PC-9 (cell line): ENCODE measurements around the gene CMSS1. TPM values are rescaled to one million over a fixed set of nuclear protein-coding genes. Genes with fewer than 3 reads are reported as not detected.
"Not testable (repeated sequence)": the region's sequence is repeated elsewhere in the genome, so short reads cannot be mapped to it uniquely, and the experiment has no call there.

ENCODE experiments used
- BruUV-seq: library from RNA; stranded (reverse); fragments of 400-500 nt; replicated peaks from 2 replicates; lab custom pipeline; 2021; lab: Mats Ljungman, UMichigan
- CTCF ChIA-PET: fragments of 300-600 bp; sonication (Branson Sonifier 250); formaldehyde crosslinking; loops from one replicate; lab custom pipeline; 2022; ENCODE audit warnings: antibody characterized with exemption; lab: Charles Lee
- POLR2A ChIA-PET: fragments of 300-600 bp; sonication (Branson Sonifier 250); formaldehyde crosslinking; loops from one replicate; lab custom pipeline; 2022; ENCODE audit warnings: antibody characterized with exemption; ENCODE audit not compliant: unreplicated experiment; lab: Charles Lee
- DNase-seq, 2 experiments: peaks; one replicate each; pipeline versions ENCODE4 v3.0.0 to v3.0.0-alpha.2; 2015 to 2022; ENCODE audit warnings: mixed read lengths in 1 of 2
- H2AFZ ChIP-seq: fragments of 200-600 bp; sonication (generic); 2 replicates; pipeline ENCODE4 v1.8.1; 2017; ENCODE audit warnings: antibody characterized with exemption
- H3F3A ChIP-seq: fragments of 200-600 bp; sonication (generic); 2 replicates; pipeline ENCODE4 v1.8.1; 2017; ENCODE audit warnings: antibody characterized with exemption, mild to moderate bottlenecking, low read depth; ENCODE audit not compliant: insufficient read depth
- H3K27ac ChIP-seq: fragments of 200-600 bp; sonication (generic); 2 replicates; pipeline ENCODE4 v1.6.1; 2016; ENCODE audit warnings: mixed run types
- H3K27me3 ChIP-seq: fragments of 200-600 bp; sonication (generic); 2 replicates; pipeline ENCODE4 v1.6.1; 2016; ENCODE audit warnings: low read depth, mixed run types; ENCODE audit not compliant: insufficient read depth
- H3K36me3 ChIP-seq: fragments of 200-600 bp; sonication (generic); 2 replicates; pipeline ENCODE4 v1.6.1; 2016; ENCODE audit warnings: low read depth, mixed run types
- H3K4me1 ChIP-seq: fragments of 200-600 bp; sonication (generic); replicated peaks from 2 replicates; pipeline ENCODE4 v1.6.1; 2016; ENCODE audit warnings: mixed run types; ENCODE audit not compliant: insufficient read depth
- H3K4me2 ChIP-seq: fragments of 200-600 bp; sonication (generic); 2 replicates; pipeline ENCODE4 v1.6.1; 2017; ENCODE audit warnings: mixed run types
- H3K4me3 ChIP-seq: fragments of 200-600 bp; sonication (generic); 2 replicates; pipeline ENCODE4 v1.6.1; 2016; ENCODE audit warnings: mixed run types
- H3K79me2 ChIP-seq: fragments of 200-600 bp; sonication (generic); 2 replicates; pipeline ENCODE4 v1.6.1; 2017; ENCODE audit warnings: low read depth, mixed run types
- H3K9me2 ChIP-seq: fragments of 200-600 bp; sonication (generic); 2 replicates; pipeline ENCODE4 v1.8.1; 2017; ENCODE audit warnings: mild to moderate bottlenecking; ENCODE audit not compliant: insufficient read depth
- H3K9me3 ChIP-seq: fragments of 200-600 bp; sonication (generic); 2 replicates; pipeline ENCODE4 v1.8.1; 2016; ENCODE audit warnings: low read depth; ENCODE audit not compliant: insufficient read depth
- H4K20me1 ChIP-seq: fragments of 200-600 bp; sonication (generic); 2 replicates; pipeline ENCODE4 v1.8.1; 2017; ENCODE audit not compliant: insufficient read depth
- CTCF ChIP-seq: fragments of 200-600 bp; sonication (generic); conservative IDR thresholded peaks from 2 replicates; pipeline ENCODE4 v1.6.1; 2017; ENCODE audit warnings: mixed run types, antibody characterized with exemption, mild to moderate bottlenecking, moderate library complexity
- EZH2 ChIP-seq: fragments of 200-600 bp; sonication (generic); IDR thresholded peaks from 2 replicates; pipeline ENCODE4 v1.8.0; 2017; ENCODE audit warnings: antibody characterized with exemption, low read depth
- intact Hi-C: fragments of 100-400 bp; cut with micrococcal nuclease; formaldehyde crosslinking; loops from one replicate; pipeline ENCODE4 v1.10.0; 2022; ENCODE audit not compliant: unreplicated experiment
- total RNA-seq: library from RNA; stranded (reverse); gene quantifications from 2 replicates; pipeline ENCODE4 v1.2.3, GENCODE V29; 2021

Gene CMSS1
- total RNA-seq, 1 experiment from 2014 or later, result 98.9 TPM

GRCh38 chr3:99838755-99839154, 21.1 kb downstream of the CMSS1 start:
- CTCF ChIA-PET, result interaction anchor here (0.5 kb wide), 1 partner anchor 176 kb away, joined by 13 read pairs; no protein-coding TSS in a partner anchor
- TF ChIP-seq EZH2 (no peak), CTCF (no peak)
- intact Hi-C loops, result no loop called here

GRCh38 chr3:99839613-99840012, 22.0 kb downstream of the CMSS1 start:
- H3K9me2 ChIP-seq, result no peaks in the 10 kb centered on the region
- no peak overlapping the region for H3K4me3 ChIP-seq
- peaks cover 6% of the 10 kb centered on the region; the same call in 1 of the 2 replicates for H3F3A ChIP-seq
- POLR2A ChIA-PET, result no interaction called here
- peaks cover 8% of the 10 kb centered on the region; the same call in 1 of the 2 replicates for H3K4me1 ChIP-seq
- H3K36me3 ChIP-seq, result peaks cover 7% of the 10 kb centered on the region; the same call in 1 of the 2 replicates
- no peaks in the 10 kb centered on the region for H3K27me3 ChIP-seq
- no peak overlapping the region for H3K4me2 ChIP-seq
- no peak for DNase-seq
- H2AFZ ChIP-seq, result no peak overlapping the region
- CTCF ChIA-PET, result interaction anchor here (0.5 kb wide), 1 partner anchor 175 kb away, joined by 13 read pairs; no protein-coding TSS in a partner anchor
- intact Hi-C loops, result loop anchor here (10.0 kb wide), 1 partner anchor 325 kb away; no protein-coding TSS in a partner anchor
- no peak overlapping the region for H3K27ac ChIP-seq
- H3K79me2 ChIP-seq, result peaks cover 44% of the 10 kb centered on the region
- TF ChIP-seq EZH2 (no peak), CTCF (no peak)
- H3K9me3 ChIP-seq, result no peaks in the 10 kb centered on the region
- no TSS peak for BruUV-seq
- no peaks in the 10 kb centered on the region for H4K20me1 ChIP-seq

More at GRCh38 chr3:99838755-99839154, 21.1 kb downstream of the CMSS1 start:
- Histone ChIP-seq H3K79me2 (peaks cover 43% of the 10 kb centered on the region), H3K27ac (no peak overlapping the region), H3K4me1 (peaks cover 8% of the 10 kb centered on the region; the same call in 1 of the 2 replicates), H3F3A (peaks cover 6% of the 10 kb centered on the region; the same call in 1 of the 2 replicates), H3K4me3 (no peak overlapping the region), H4K20me1 (no peaks in the 10 kb centered on the region), H3K9me3 (no peaks in the 10 kb centered on the region), H3K4me2 (no peak overlapping the region), H2AFZ (no peak overlapping the region), H3K9me2 (no peaks in the 10 kb centered on the region), H3K27me3 (no peaks in the 10 kb centered on the region), H3K36me3 (peaks cover 7% of the 10 kb centered on the region; the same call in 1 of the 2 replicates)
- DNase-seq, result no peak
- no TSS peak for BruUV-seq
- POLR2A ChIA-PET, result no interaction called here

- H3K9me3 ChIP-seq, H2AFZ ChIP-seq, H3K4me2 ChIP-seq, H4K20me1 ChIP-seq, H3K27ac ChIP-seq, H3K27me3 ChIP-seq, DNase-seq, BruUV-seq, H3K4me3 ChIP-seq, H3K9me2 ChIP-seq, POLR2A ChIA-PET: not testable (repeated sequence)
- H3K4me1 ChIP-seq, result peaks cover 24% of the 10 kb centered on the region
- CTCF ChIA-PET, result interaction anchor here (1.2 kb wide), 1 partner anchor 412 kb away, joined by 3 read pairs; no protein-coding TSS in a partner anchor
- peaks cover 10% of the 10 kb centered on the region; the same call in 1 of the 2 replicates for H3F3A ChIP-seq
- H3K79me2 ChIP-seq, result peaks cover 43% of the 10 kb centered on the region; the same call in 1 of the 2 replicates
- peaks cover 13% of the 10 kb centered on the region; the same call in 1 of the 2 replicates for H3K36me3 ChIP-seq
- intact Hi-C loops, result loop anchor here (2.0 to 10.0 kb wide), 3 partner anchors 161 to 323 kb away; no protein-coding TSS in a partner anchor
Measured at GRCh38 chr3:99841949-99842348, 24.3 kb downstream of the CMSS1 start.
